Peyer's patch (tissue), 4 donors: ENCODE results near the gene ATOH8.

Experiments
- POLR2A ChIP-seq, 2 donors: fragments of 450-650 bp; IDR thresholded peaks; one replicate each; pipeline ENCODE4 v1.5.1; 2017; ENCODE audit warnings: antibody characterized with exemption in 2 of 2, mild to moderate bottlenecking in 2 of 2, moderate library complexity in 2 of 2
- TF ChIP-seq, protein P1 (sequence below), 6 experiments: fragments of 450-650 bp in 4 of 6; fragments of 200-600 bp in 2 of 6; sonication (generic) in 1 of 6; IDR thresholded peaks; one replicate each; pipeline ENCODE4 v1.5.1; 2017 to 2019; ENCODE audit warnings: antibody characterized with exemption in 6 of 6, mild to moderate bottlenecking in 3 of 6, moderate library complexity in 1 of 6

DNA sequence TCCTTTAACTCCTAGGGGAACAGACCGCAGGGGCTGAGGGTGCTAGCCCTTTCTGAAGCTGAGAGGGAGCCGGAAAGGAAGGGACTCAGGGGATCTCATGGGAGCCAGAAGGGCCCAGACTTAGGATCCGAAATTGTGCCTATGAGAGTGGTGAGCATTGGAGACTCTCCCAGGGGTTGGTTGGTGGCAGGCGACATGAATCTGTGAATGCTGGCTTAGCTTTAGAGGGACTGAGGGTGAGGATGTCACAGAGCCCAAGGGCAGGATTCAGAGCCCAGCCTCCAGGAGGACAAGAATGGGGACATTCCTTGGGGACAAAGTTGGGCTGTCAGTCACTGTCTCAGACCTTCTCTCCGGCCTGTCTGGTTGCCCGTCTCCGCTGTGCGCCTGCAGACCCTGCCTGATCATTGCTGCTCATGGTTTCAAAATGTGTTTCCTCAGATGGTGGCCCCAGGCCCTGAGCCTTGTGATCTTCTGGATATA, 42.2 kb upstream of the ATOH8 start:
- no peak for TF ChIP-seq POLR2A (IDR thresholded peaks at IDR 0.05)
- TF ChIP-seq, protein P1, sequence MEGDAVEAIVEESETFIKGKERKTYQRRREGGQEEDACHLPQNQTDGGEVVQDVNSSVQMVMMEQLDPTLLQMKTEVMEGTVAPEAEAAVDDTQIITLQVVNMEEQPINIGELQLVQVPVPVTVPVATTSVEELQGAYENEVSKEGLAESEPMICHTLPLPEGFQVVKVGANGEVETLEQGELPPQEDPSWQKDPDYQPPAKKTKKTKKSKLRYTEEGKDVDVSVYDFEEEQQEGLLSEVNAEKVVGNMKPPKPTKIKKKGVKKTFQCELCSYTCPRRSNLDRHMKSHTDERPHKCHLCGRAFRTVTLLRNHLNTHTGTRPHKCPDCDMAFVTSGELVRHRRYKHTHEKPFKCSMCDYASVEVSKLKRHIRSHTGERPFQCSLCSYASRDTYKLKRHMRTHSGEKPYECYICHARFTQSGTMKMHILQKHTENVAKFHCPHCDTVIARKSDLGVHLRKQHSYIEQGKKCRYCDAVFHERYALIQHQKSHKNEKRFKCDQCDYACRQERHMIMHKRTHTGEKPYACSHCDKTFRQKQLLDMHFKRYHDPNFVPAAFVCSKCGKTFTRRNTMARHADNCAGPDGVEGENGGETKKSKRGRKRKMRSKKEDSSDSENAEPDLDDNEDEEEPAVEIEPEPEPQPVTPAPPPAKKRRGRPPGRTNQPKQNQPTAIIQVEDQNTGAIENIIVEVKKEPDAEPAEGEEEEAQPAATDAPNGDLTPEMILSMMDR (IDR thresholded peaks at IDR 0.05), result no peak
